HG03469 (cell line): ENCODE data around the gene MPPED2.

Experiments used
- ATAC-seq: cut with Tn5 transposase; IDR thresholded peaks from one replicate; pipeline ENCODE4 v1.9.1; 2021; ENCODE audit warnings: mild to moderate bottlenecking, moderate library complexity, moderate number of reproducible peaks; ENCODE audit not compliant: unreplicated experiment

Gene MPPED2

GRCh38 chr11:30423886-30424285 is 162.3 kb downstream of the MPPED2 start:
- no peak for ATAC-seq

GRCh38 chr11:30423279-30423648 is 162.9 kb downstream of the MPPED2 start:
- ATAC-seq = no peak

DNA sequence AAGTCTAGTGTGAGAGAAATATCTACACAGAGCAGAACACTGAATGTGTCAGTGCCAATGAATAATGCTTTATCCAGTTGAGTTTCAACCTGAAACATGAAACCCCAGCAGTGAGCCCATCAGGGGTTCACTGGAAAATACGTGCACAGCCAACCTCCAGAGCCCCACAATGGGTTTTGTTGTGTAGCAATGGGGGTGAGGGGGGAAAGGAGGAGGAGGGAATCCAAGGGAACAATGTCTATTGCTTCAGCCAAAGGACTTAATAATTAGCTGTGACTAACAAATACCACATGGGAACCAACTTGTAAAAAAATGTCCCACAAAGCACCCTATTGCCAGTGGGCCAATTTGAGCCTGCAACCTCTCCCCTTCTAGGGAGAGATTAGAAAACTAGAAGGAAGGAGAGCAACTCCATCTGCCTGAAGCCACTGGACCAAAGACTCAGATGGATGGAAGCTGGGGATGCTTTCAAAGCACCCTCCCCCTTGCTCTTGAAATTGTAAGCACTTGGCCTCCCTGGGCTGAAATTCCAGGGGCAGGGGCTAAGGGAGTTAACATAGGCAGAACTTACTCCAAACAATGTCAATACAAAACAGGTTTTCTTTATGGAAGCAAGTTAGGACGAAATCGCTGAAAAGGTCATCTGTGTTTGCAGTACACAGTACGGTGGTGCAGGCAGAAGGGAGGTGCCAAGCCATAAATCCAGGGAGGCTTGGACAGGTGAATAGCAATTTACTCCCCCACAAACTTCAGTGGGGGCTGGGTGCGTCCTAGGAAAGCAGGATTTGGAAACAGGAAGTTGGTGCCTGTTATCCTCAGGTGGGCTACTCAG is 163.5 kb downstream of the MPPED2 start:
- no peak for ATAC-seq

DNA sequence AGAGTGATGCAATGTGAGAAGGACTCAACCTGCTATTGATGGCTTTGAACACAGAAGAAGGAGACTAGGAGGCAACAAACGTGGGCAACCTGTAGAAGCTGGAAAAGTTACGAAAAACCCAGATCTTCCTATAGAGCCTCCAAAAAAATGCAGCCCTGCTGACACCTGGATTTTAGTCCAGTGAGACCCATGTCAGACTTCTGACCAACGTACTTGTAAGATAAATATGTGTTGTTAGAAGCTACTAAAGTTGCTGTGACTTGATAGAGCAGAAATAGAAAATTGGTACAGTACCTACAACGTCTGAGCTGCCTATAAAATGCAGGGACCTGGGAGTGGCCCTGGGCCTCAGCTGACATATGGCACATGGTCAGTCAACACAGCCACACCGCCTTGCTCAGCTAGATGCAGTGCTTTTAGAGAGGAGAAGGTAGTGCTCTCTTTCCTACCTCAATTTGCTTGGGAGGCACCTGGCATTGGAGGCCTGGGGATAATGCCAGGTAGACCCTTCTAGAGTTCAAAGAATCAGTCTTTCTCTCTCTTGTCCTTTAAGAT is 165.8 kb downstream of the MPPED2 start:
- ATAC-seq = no peak

GRCh38 chr11:30414806-30415205 is 171.3 kb downstream of the MPPED2 start:
- no peak for ATAC-seq

- no peak for ATAC-seq
These were observed 171.9 kb downstream of the MPPED2 start for GRCh38 chr11:30414244-30414643.

DNA sequence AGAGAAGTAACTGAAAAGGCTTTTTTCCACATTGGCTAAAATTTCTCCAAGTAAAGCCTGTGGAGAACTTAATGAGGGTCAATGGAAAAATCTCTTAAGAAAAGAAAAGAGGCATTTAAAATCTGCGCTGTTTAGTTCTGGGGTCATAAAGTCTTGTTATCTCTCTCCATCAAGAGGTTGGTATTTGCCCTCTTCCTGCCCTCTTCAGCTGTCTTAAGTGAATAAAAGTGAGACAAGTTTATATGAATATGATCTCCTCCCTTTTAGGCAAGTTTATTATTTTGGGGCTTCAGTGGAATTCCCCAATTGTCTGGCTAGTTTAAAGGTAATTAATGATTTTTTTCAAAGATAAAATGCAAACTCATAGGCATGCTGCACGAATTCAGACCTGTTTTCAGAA is 173.6 kb downstream of the MPPED2 start:
- ATAC-seq = no peak

GRCh38 chr11:30411383-30411782 is 174.8 kb downstream of the MPPED2 start:
- ATAC-seq = no peak

DNA sequence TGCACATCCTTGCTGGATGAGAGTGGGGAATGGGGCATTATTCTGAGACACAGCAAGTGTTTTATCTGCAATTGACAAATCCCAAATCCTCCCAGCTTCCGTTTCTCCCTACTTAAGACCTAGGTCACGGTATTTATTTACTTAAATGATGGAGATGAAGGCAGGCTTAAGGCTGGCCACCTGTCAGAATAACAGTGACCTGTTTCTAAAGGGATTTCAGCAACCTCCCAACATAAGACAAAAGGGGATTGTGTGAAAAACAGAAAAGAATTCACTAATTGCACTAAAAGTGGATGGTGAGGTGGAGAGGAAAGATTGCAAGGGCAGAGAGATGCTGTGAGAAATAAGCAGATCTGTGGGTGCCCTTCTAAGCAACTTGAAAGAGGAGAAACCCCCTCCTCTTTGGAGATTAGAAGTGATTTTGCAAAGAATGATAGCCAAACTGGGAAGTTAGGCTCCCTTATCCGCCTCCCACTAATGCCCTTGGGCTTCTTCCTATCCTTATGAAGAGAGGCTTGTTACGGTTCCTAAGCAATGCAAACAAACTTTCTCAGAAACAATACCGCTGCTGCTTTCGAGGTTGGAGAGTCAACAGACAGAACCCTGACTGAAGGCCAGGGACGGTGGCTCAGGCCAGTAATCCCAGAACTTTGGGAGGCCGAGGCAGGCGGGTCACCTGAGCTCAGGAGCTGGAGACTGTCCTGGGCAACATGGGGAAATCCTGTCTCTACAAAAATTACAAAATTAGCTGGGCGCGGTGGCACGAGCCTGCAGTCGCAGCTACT is 179.0 kb downstream of the MPPED2 start:
- ATAC-seq = no peak

- no peak for ATAC-seq
These were observed 180.8 kb downstream of the MPPED2 start for GRCh38 chr11:30405385-30405784.

GRCh38 chr11:30404136-30404535 is 182.0 kb downstream of the MPPED2 start:
- no peak for ATAC-seq

DNA sequence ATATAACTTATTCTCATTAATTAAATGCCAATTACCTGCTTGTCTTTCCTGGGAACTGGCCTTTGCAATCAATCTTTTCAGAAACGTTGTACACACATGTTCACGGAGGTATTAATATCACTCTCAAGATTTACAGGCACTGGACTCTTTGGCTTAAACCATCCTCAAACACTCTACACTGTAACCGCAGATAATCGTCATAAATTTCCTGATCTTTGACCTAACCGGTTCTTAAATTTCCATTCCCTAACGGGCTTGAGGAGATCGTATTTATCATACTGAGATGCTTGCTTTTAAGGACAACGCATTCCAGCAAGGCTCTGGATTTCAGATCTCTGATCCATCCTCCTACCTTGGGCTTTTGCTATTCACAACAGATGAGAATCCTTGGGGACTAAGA is 190.4 kb downstream of the MPPED2 start:
- no peak for ATAC-seq

DNA sequence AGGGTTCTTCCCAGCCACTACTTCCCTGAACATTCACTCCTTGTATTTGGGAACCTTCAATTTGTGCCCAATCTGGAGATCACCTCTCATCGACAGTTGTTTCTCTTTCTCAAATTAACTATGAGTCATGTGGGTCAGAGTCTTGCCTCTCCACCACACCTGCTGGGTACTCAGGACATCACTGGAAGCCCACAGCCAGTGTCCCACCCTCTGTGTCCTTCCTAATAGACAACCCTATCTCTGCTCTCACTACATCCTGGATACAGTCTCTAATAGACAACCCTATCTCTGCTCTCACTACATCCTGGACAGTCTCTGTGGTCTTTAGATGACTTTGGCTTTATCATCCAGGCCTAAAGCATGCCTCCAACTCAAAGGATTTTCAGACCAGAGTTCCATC is 193.1 kb downstream of the MPPED2 start:
- no peak for ATAC-seq

- no peak for ATAC-seq
These were observed 193.8 kb downstream of the MPPED2 start for GRCh38 chr11:30392221-30392784.

- no peak for ATAC-seq
These were observed 197.2 kb downstream of the MPPED2 start for GRCh38 chr11:30388957-30389356.

DNA sequence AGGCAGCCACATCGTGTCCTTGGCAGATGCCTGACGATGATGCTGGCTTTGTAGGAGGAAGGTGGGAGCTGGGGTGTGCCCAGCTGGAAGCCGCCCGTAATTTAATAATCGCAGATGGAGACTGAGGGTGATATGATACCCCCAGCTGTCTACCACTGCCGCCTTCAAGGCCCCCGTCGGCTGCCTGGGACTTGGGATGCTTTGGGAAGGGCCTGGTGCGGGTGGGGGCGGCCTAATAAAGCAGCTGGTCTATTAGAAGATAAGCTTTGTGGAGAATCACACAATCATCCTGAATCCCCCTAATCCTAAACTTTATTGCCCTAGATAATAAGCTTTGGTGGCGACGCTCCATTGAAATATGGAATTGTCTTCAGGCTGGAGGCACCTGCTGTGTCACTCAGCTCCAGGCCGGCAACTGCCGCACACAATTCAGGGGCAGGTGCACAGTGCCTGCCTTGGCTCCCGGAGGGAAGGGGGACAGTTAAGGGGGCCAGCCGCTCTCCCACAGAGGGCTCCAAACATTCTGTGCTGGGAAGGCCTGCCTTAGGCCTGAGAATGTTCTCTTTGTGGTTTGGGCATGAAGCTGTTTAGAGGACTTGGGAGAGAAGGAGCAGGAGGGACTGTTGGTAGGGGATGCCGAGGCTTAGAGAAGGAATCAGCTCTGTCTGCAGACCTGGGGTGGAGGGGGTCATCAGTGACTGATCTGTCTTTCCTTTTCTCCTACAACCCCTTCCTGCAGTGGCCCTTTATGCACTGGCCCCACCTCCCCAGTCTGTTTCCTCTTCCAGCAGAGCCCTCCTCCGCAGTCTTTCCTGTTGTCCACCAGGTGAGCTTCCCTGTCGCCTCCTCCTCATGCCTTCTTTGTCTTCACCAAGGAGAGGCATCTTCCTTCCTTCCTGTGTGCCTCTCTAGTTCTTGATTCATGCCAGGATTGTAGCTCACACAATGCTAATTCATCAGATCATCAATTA is 198.0 kb downstream of the MPPED2 start:
- no peak for ATAC-seq

DNA sequence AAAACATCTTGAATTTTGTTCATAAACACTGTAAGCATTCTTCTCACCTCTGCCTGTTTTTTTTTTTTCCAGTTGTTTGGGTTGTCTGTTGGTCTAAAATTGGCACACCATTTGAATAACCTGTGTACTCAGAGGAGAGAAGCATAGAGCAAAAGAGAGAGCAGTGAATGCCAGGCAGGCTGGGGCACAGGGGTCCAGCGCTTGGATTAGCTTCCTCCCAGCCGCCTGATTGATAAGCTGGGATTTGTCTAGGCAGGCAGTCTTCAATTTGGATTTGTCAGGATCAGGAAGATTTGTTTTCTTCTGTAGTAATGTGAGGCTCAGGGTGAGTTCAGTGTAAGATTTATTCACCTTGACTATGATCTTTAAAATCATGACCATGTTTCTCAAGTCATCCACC is 204.3 kb downstream of the MPPED2 start:
- ATAC-seq = no peak

DNA sequence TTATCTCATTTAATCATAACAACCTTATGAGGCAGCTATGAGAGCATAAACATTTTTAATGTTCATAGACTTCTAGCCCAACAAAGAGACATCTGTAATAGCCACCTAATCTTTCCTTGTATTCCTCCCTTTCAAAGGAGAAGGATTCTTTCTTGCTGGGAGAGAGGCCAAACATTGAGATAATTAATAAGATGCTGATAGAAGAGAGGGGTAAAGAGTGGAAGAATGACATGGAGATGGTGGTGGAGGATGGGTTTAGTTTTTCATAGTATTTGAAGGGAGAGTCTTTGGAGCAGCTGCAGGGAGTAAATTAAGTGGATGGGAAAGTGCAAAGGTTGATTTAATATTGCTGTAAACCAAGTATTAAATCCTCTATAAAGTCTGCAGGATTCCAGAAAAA is 205.3 kb downstream of the MPPED2 start:
- no peak for ATAC-seq

GRCh38 chr11:30377347-30377746 is 208.8 kb downstream of the MPPED2 start:
- ATAC-seq = no peak

DNA sequence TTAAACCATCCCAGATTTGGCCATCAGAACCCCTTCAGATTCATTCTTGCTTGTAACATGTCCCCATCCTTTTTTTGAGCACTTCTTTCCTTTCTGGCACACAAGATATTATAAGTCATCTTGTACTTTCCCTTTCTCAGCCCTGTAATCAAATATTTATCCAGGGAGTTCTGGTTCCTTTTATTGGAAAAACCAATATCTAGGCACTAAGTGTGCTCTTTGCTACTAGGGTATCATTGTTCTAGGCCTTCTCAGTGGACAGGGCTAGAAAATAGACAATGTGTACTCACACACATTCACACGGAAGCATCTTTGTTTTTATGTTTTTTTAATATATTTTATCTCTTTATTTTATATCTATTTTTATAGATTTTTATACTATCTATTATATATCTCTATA is 216.0 kb downstream of the MPPED2 start:
- ATAC-seq = no peak
